HL-60 (cell line): ENCODE results near the gene TBXAS1.

ENCODE experiments used
- DNase-seq, 2 experiments: peaks; one replicate each; pipeline ENCODE4 v3.0.0-alpha.2; 2010 to 2020; ENCODE audit warnings: low read depth in 1 of 2, low spot score in 1 of 2
- H3K27ac ChIP-seq: fragments of 250-450 bp; sonication (Bioruptor Pico); replicated peaks from 2 replicates; pipeline ENCODE4 v1.5.1; 2020; ENCODE audit warnings: mild to moderate bottlenecking, moderate library complexity
- H3K27me3 ChIP-seq: fragments of 250-450 bp; sonication (Bioruptor Pico); 2 replicates; pipeline ENCODE4 v1.5.1; 2021; ENCODE audit warnings: mild to moderate bottlenecking, moderate library complexity; ENCODE audit not compliant: insufficient read depth, poor library complexity, severe bottlenecking
- H3K4me3 ChIP-seq: replicated peaks from 2 replicates; pipeline ENCODE4 v1.5.1; 2011; ENCODE audit warnings: mild to moderate bottlenecking, control low read depth, low read length; ENCODE audit not compliant: insufficient read depth
- GABPA ChIP-seq: IDR thresholded peaks from 2 replicates; pipeline ENCODE4 v1.6.1; 2012; ENCODE audit warnings: low read depth
- POLR2AphosphoS5 ChIP-seq: IDR thresholded peaks from 2 replicates; pipeline ENCODE4 v1.6.1; 2012; ENCODE audit warnings: low read depth
- SPI1 ChIP-seq: IDR thresholded peaks from 2 replicates; pipeline ENCODE4 v1.6.1; 2012; ENCODE audit warnings: low read depth, mild to moderate bottlenecking, borderline replicate concordance
- TF ChIP-seq, protein P1 (sequence below): IDR thresholded peaks from 2 replicates; pipeline ENCODE4 v1.6.1; 2012; ENCODE audit warnings: low read depth; ENCODE audit not compliant: insufficient replicate concordance
- TF ChIP-seq, protein P2 (sequence below): IDR thresholded peaks from one replicate; pipeline ENCODE4 v1.5.1; 2011; ENCODE audit warnings: low read length, control low read depth, inconsistent platforms; ENCODE audit not compliant: insufficient read depth

The TBXAS1 gene

DNA sequence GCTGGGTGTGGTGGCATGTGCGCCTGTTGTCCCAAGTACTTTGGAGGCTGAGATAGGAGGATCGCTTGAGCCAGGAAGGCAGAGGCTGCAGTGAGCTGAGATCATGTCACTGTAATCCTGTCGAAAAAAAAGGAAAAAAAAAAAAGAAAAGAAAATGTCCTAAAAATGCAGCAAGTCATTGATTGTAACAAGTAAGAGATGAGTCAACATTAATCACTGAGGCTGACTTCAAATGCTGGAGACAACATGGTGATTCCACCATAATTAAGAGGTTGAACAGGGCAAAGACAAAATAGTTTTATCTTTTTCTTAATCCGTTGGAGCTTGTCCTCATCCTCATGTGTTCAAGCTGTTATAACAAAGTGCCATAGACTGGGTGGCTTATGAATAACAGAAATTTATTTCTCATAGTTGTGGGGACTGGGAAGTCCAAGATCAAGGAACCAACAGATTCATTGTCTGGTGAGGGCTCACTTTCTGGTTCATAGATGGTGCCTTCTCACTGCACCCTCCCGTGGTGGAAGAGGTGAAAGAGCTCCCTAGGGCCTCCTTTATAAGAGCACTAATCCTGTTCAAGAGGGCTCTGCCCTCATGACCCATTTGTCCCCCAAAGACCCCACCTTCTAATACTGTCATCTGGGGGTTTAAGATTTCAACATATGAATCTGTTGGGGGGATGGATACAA is 60.3 kb downstream of the TBXAS1 start:
- Histone ChIP-seq H3K27ac (no peak overlapping the region), H3K27me3 (no peaks in the 10 kb centered on the region), H3K4me3 (no peak overlapping the region)
- TF ChIP-seq SPI1, result no peak
- no peak for TF ChIP-seq POLR2AphosphoS5
- TF ChIP-seq, protein P1, sequence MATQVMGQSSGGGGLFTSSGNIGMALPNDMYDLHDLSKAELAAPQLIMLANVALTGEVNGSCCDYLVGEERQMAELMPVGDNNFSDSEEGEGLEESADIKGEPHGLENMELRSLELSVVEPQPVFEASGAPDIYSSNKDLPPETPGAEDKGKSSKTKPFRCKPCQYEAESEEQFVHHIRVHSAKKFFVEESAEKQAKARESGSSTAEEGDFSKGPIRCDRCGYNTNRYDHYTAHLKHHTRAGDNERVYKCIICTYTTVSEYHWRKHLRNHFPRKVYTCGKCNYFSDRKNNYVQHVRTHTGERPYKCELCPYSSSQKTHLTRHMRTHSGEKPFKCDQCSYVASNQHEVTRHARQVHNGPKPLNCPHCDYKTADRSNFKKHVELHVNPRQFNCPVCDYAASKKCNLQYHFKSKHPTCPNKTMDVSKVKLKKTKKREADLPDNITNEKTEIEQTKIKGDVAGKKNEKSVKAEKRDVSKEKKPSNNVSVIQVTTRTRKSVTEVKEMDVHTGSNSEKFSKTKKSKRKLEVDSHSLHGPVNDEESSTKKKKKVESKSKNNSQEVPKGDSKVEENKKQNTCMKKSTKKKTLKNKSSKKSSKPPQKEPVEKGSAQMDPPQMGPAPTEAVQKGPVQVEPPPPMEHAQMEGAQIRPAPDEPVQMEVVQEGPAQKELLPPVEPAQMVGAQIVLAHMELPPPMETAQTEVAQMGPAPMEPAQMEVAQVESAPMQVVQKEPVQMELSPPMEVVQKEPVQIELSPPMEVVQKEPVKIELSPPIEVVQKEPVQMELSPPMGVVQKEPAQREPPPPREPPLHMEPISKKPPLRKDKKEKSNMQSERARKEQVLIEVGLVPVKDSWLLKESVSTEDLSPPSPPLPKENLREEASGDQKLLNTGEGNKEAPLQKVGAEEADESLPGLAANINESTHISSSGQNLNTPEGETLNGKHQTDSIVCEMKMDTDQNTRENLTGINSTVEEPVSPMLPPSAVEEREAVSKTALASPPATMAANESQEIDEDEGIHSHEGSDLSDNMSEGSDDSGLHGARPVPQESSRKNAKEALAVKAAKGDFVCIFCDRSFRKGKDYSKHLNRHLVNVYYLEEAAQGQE, result no peak
- TF ChIP-seq, protein P2, sequence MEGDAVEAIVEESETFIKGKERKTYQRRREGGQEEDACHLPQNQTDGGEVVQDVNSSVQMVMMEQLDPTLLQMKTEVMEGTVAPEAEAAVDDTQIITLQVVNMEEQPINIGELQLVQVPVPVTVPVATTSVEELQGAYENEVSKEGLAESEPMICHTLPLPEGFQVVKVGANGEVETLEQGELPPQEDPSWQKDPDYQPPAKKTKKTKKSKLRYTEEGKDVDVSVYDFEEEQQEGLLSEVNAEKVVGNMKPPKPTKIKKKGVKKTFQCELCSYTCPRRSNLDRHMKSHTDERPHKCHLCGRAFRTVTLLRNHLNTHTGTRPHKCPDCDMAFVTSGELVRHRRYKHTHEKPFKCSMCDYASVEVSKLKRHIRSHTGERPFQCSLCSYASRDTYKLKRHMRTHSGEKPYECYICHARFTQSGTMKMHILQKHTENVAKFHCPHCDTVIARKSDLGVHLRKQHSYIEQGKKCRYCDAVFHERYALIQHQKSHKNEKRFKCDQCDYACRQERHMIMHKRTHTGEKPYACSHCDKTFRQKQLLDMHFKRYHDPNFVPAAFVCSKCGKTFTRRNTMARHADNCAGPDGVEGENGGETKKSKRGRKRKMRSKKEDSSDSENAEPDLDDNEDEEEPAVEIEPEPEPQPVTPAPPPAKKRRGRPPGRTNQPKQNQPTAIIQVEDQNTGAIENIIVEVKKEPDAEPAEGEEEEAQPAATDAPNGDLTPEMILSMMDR, result no peak
- TF ChIP-seq GABPA, result no peak
- DNase-seq, result no peak

DNA sequence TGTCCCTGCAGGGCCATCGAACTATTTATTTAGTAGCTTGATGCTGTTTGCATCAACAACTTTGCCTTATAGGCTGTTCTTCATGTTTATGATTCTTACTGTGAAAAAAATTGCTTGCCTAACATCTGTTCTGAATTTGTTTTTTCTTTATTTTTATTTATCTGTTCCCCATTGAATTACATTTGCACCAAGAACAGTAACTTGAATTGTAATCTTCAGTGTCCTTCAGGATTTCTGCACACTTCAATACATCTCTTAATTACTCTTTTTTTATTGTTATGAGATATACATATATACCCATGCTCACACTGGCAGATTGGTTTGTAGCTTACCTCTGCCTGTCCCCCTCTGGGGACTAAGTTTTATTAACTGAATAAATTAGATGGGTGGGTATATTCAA is 64.4 kb downstream of the TBXAS1 start:
- no peak for DNase-seq
- TF ChIP-seq, protein P1, result no peak
- no peak for TF ChIP-seq SPI1
- TF ChIP-seq POLR2AphosphoS5, result no peak
- TF ChIP-seq, protein P2, result no peak
- no peak for TF ChIP-seq GABPA
- no peak overlapping the region for H3K4me3 ChIP-seq
- no peak overlapping the region for H3K27ac ChIP-seq
- H3K27me3 ChIP-seq, result no peaks in the 10 kb centered on the region

DNA sequence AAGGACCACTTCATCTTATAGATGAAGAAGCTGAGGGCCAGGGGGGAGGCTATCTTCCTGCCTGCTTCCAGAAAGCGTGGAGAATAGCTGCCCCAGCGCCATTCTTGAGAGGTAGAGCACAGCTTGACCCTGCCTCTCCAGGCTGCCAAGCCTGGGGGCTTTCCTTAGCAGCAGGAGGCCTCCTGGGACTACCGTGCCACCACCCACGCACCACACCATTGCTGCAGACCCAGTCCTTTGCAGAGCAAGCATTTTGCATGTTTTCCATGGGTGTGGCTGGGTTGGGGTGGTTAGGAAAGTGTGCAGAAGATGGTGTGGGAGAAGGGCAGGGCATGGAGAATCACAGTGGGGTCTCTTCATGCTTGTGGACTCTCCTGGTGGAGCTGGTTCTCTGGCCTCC is 64.9 kb downstream of the TBXAS1 start:
- no peak for DNase-seq
- TF ChIP-seq SPI1, result no peak
- TF ChIP-seq GABPA, result no peak
- TF ChIP-seq, protein P2, result no peak
- TF ChIP-seq POLR2AphosphoS5, result no peak
- TF ChIP-seq, protein P1, result no peak

More for the DNA sequence above, 64.9 kb downstream of the TBXAS1 start:
- Histone ChIP-seq H3K27ac (no peak overlapping the region), H3K4me3 (no peak overlapping the region), H3K27me3 (no peaks in the 10 kb centered on the region)
